Thyroid gland (tissue), 4 donors: Measurements from ENCODE around the gene ZNF302.

Experiments used
- CTCF ChIP-seq, 6 experiments: fragments of 200-600 bp in 3 of 6; fragments of 450-650 bp in 3 of 6; sonication (generic) in 3 of 6; IDR thresholded peaks; one replicate each; pipeline ENCODE4 v1.5.1; 2016 to 2019; ENCODE audit warnings: antibody characterized with exemption in 6 of 6, mild to moderate bottlenecking in 2 of 6, inconsistent platforms in 1 of 6, moderate library complexity in 1 of 6
- POLR2A ChIP-seq, 2 donors: fragments of 450-650 bp; IDR thresholded peaks; one replicate each; pipeline ENCODE4 v1.6.1; 2017; ENCODE audit warnings: antibody characterized with exemption in 2 of 2, mild to moderate bottlenecking in 2 of 2, moderate library complexity in 1 of 2

GRCh38 chr19:34651747-34652146, 25.7 kb upstream of the ZNF302 start:
- TF ChIP-seq CTCF (IDR thresholded peaks at IDR 0.05): no peak
- no peak for TF ChIP-seq POLR2A (IDR thresholded peaks at IDR 0.05)
